H9 (cell line): ENCODE results near the gene THAP4. TPM values are rescaled to one million over a fixed set of nuclear protein-coding genes. Genes with fewer than 3 reads are reported as not detected.

Source experiments
- DNase-seq: peaks from one replicate; pipeline ENCODE4 v3.0.0-alpha.2; 2017
- H2AFZ ChIP-seq: one replicate; pipeline ENCODE4 v1.6.1; 2013; ENCODE audit warnings: mild to moderate bottlenecking, low read length, control low read depth, moderate library complexity
- H2AK5ac ChIP-seq: 2 replicates; pipeline ENCODE4 v1.6.1; 2013; ENCODE audit warnings: low read length, control low read depth, mixed read lengths; ENCODE audit not compliant: insufficient read length
- H2BK120ac ChIP-seq: one replicate; pipeline ENCODE4 v1.6.1; 2013; ENCODE audit warnings: low read depth, mild to moderate bottlenecking, low read length, control low read depth, inconsistent platforms; ENCODE audit not compliant: poor library complexity, severe bottlenecking
- H2BK12ac ChIP-seq: 2 replicates; pipeline ENCODE4 v1.6.1; 2013; ENCODE audit warnings: low read length, control low read depth, mixed read lengths, low read depth; ENCODE audit not compliant: insufficient read length
- H2BK15ac ChIP-seq: 2 replicates; pipeline ENCODE4 v1.6.1; 2013; ENCODE audit warnings: low read depth, low read length, control low read depth
- H2BK20ac ChIP-seq: one replicate; pipeline ENCODE4 v1.6.1; 2013; ENCODE audit warnings: low read depth, mild to moderate bottlenecking, low read length, control low read depth, inconsistent platforms; ENCODE audit not compliant: poor library complexity, severe bottlenecking
- H2BK5ac ChIP-seq: 2 replicates; pipeline ENCODE4 v1.6.1; 2013; ENCODE audit warnings: low read length, control low read depth, mixed read lengths; ENCODE audit not compliant: insufficient read length
- H3K14ac ChIP-seq: 2 replicates; pipeline ENCODE4 v1.6.1; 2013; ENCODE audit warnings: low read length, control low read depth; ENCODE audit not compliant: insufficient read depth
- H3K18ac ChIP-seq: 2 replicates; pipeline ENCODE4 v1.6.1; 2013; ENCODE audit warnings: low read depth, mild to moderate bottlenecking, mixed read lengths, low read length, control low read depth; ENCODE audit not compliant: insufficient read length
- H3K23ac ChIP-seq: 2 replicates; pipeline ENCODE4 v1.6.1; 2013; ENCODE audit warnings: low read length, control low read depth, mixed read lengths, low read depth; ENCODE audit not compliant: insufficient read length
- H3K23me2 ChIP-seq: 2 replicates; pipeline ENCODE4 v1.6.1; 2013; ENCODE audit warnings: low read depth, mild to moderate bottlenecking, mixed read lengths, low read length, control low read depth; ENCODE audit not compliant: insufficient read length, poor library complexity, severe bottlenecking
- H3K27ac ChIP-seq: 2 replicates; pipeline ENCODE4 v1.5.1; 2013; ENCODE audit warnings: low read length, control low read depth, mixed read lengths, low read depth; ENCODE audit not compliant: insufficient read length
- H3K27me3 ChIP-seq: 2 replicates; pipeline ENCODE4 v1.6.1; 2013; ENCODE audit warnings: low read length, control low read depth, inconsistent platforms; ENCODE audit not compliant: insufficient read depth
- H3K4ac ChIP-seq: 2 replicates; pipeline ENCODE4 v1.6.1; 2013; ENCODE audit warnings: low read depth, mild to moderate bottlenecking, control low read depth, inconsistent platforms, low read length, moderate library complexity
- H3K4me1 ChIP-seq: 2 replicates; pipeline ENCODE4 v1.6.1; 2013; ENCODE audit warnings: low read length, control low read depth, inconsistent platforms; ENCODE audit not compliant: insufficient read depth
- H3K4me2 ChIP-seq: 2 replicates; pipeline ENCODE4 v1.6.1; 2013; ENCODE audit warnings: low read length, control low read depth, mixed read lengths; ENCODE audit not compliant: insufficient read length, insufficient read depth
- H3K56ac ChIP-seq: 2 replicates; pipeline ENCODE4 v1.6.1; 2013; ENCODE audit warnings: low read depth, mild to moderate bottlenecking, mixed read lengths, low read length, control low read depth; ENCODE audit not compliant: insufficient read length
- H3K79me1 ChIP-seq: 2 replicates; pipeline ENCODE4 v1.6.1; 2013; ENCODE audit warnings: low read depth, mild to moderate bottlenecking, moderate library complexity, low read length, control low read depth, inconsistent platforms; ENCODE audit not compliant: insufficient read depth, poor library complexity, severe bottlenecking
- H3K79me2 ChIP-seq: 2 replicates; pipeline ENCODE4 v1.6.1; 2013; ENCODE audit warnings: low read length, control low read depth, inconsistent platforms; ENCODE audit not compliant: insufficient read depth
- H3K9ac ChIP-seq: 2 replicates; pipeline ENCODE4 v1.6.1; 2013; ENCODE audit warnings: low read length, control low read depth, mixed read lengths; ENCODE audit not compliant: insufficient read length; ENCODE audit errors: extremely low read depth
- H3K9me3 ChIP-seq: one replicate; pipeline ENCODE4 v1.6.1; 2013; ENCODE audit warnings: low read depth, low read length, inconsistent platforms; ENCODE audit not compliant: control insufficient read depth
- H3T11ph ChIP-seq: one replicate; pipeline ENCODE4 v1.6.1; 2013; ENCODE audit warnings: mild to moderate bottlenecking, low read length, control low read depth, inconsistent platforms
- H4K20me1 ChIP-seq: one replicate; pipeline ENCODE4 v1.6.1; 2013; ENCODE audit not compliant: control insufficient read depth, insufficient read length, insufficient read depth
- H4K5ac ChIP-seq: 2 replicates; pipeline ENCODE4 v1.6.1; 2013; ENCODE audit warnings: low read depth, mild to moderate bottlenecking, mixed read lengths, low read length, control low read depth; ENCODE audit not compliant: insufficient read length
- H4K8ac ChIP-seq: replicated peaks from 2 replicates; pipeline ENCODE4 v1.6.1; 2013; ENCODE audit warnings: low read length, control low read depth, mixed read lengths, low read depth; ENCODE audit not compliant: insufficient read length
- H4K91ac ChIP-seq: 2 replicates; pipeline ENCODE4 v1.6.1; 2013; ENCODE audit warnings: low read depth, mild to moderate bottlenecking, moderate library complexity, mixed read lengths, low read length, control low read depth; ENCODE audit not compliant: insufficient read length
- H3K27ac Mint-ChIP-seq, 3 experiments: 2 replicates in 2 of 3; 3 replicates in 1 of 3; pipeline ENCODE4 v1.8.0; 2020 to 2021; ENCODE audit warnings: mixed read lengths in 3 of 3, mild to moderate bottlenecking in 1 of 3, moderate library complexity in 1 of 3
- H3K27me3 Mint-ChIP-seq: 2 replicates; pipeline ENCODE4 v1.8.0; 2021; ENCODE audit warnings: low read depth, mild to moderate bottlenecking, moderate library complexity, mixed read lengths
- H3K36me3 Mint-ChIP-seq, 3 experiments: 2 replicates in 2 of 3; 3 replicates in 1 of 3; pipeline ENCODE4 v1.8.0; 2020 to 2021; ENCODE audit warnings: low read depth in 3 of 3, mixed read lengths in 3 of 3; ENCODE audit not compliant: insufficient read depth in 1 of 3
- H3K4me1 Mint-ChIP-seq, 2 experiments: 2 replicates each; pipeline ENCODE4 v1.8.0; 2020; ENCODE audit warnings: mixed read lengths in 2 of 2
- H3K4me3 Mint-ChIP-seq, 2 experiments: 2 replicates in 1 of 2; 3 replicates in 1 of 2; pipeline ENCODE4 v1.8.0; 2020 to 2021; ENCODE audit warnings: mild to moderate bottlenecking in 2 of 2, mixed read lengths in 2 of 2, moderate library complexity in 1 of 2
- H3K9me3 Mint-ChIP-seq, 2 experiments: 2 replicates in 1 of 2; 3 replicates in 1 of 2; pipeline ENCODE4 v1.8.0; 2020; ENCODE audit warnings: mild to moderate bottlenecking in 2 of 2, mixed read lengths in 2 of 2, moderate library complexity in 1 of 2
- CTCF ChIP-seq: fragments of 200-600 bp; sonication (generic); conservative IDR thresholded peaks from 3 replicates; pipeline ENCODE4 v1.8.0; 2021; ENCODE audit warnings: antibody characterized with exemption, mild to moderate bottlenecking
- WGBS: extraction: QIAGEN DNeasy Blood & Tissue Kit; methylation state at CpG from one replicate; pipeline ENCODE4 v1.1.7; 2013; ENCODE audit warnings: missing lambda C conversion rate, low lambda C conversion rate, mixed read lengths; ENCODE audit not compliant: insufficient read length; ENCODE audit errors: extremely low coverage; 5-methylcytosine and 5-hydroxymethylcytosine counted together
- total RNA-seq: library from RNA; stranded (reverse); gene quantifications from 2 replicates; pipeline ENCODE4 v1.2.1, GENCODE V29; 2021

THAP4 gene
- total RNA-seq, 1 experiment from 2014 or later = 70.6 TPM

- Histone ChIP-seq H3K4ac (no peak overlapping the region), H3K79me2 (no peaks in the 10 kb centered on the region), H3K79me1 (no peaks in the 10 kb centered on the region), H3K9ac (no peak overlapping the region), H2BK120ac (no peak overlapping the region), H4K20me1 (no peaks in the 10 kb centered on the region), H2AFZ (no peak overlapping the region), H2BK15ac (no peak overlapping the region), H2BK5ac (no peak overlapping the region), H3T11ph (no peak overlapping the region), H3K4me2 (no peak overlapping the region), H3K56ac (no peak overlapping the region), H3K18ac (no peak overlapping the region), H2BK20ac (no peak overlapping the region), H3K27ac (no peak overlapping the region), H3K14ac (no peak overlapping the region), H3K4me1 (no peaks in the 10 kb centered on the region), H3K27me3 (no peaks in the 10 kb centered on the region), H2AK5ac (no peak overlapping the region), H4K5ac (no peak overlapping the region), H3K23me2 (no peaks in the 10 kb centered on the region), H3K9me3 (no peaks in the 10 kb centered on the region), H4K91ac (no peak overlapping the region), H2BK12ac (no peak overlapping the region), H4K8ac (no peak overlapping the region), H3K23ac (no peak overlapping the region)
- H3K36me3 Mint-ChIP-seq = peaks cover 26 to 66% (median 61%) of the 10 kb centered on the region in 3 experiments; a peak in 6 of 7 replicates
- H3K4me3 Mint-ChIP-seq = no peak overlapping the region
- no peak for DNase-seq
- 0 out of 4 replicates have a peak, but pooled peaks cover 0 to 2% of the 10 kb centered on the region in 2 experiments for H3K4me1 Mint-ChIP-seq
- H3K27me3 Mint-ChIP-seq = no peaks in the 10 kb centered on the region
- H3K27ac Mint-ChIP-seq = no peak overlapping the region; a peak in 1 of 7 replicates
- no peaks in the 10 kb centered on the region for H3K9me3 Mint-ChIP-seq
- WGBS = no CpG with 5 or more reads among the region's 13 CpGs
- TF ChIP-seq CTCF = no peak
Observed at GRCh38 chr2:241601841-241602240, 35.1 kb downstream of the THAP4 start.
